Limb (tissue), 2 donors: ENCODE measurements around the gene TRAPPC3.
"Not testable (repeated sequence)": the region's sequence is repeated elsewhere in the genome, so short reads cannot be mapped to it uniquely, and the experiment has no call there.

Source experiments
- DNase-seq, 2 donors: peaks; one replicate each; pipeline ENCODE4 v3.0.0-alpha.2; 2016; ENCODE audit errors: extremely low spot score in 2 of 2

Gene TRAPPC3

DNA sequence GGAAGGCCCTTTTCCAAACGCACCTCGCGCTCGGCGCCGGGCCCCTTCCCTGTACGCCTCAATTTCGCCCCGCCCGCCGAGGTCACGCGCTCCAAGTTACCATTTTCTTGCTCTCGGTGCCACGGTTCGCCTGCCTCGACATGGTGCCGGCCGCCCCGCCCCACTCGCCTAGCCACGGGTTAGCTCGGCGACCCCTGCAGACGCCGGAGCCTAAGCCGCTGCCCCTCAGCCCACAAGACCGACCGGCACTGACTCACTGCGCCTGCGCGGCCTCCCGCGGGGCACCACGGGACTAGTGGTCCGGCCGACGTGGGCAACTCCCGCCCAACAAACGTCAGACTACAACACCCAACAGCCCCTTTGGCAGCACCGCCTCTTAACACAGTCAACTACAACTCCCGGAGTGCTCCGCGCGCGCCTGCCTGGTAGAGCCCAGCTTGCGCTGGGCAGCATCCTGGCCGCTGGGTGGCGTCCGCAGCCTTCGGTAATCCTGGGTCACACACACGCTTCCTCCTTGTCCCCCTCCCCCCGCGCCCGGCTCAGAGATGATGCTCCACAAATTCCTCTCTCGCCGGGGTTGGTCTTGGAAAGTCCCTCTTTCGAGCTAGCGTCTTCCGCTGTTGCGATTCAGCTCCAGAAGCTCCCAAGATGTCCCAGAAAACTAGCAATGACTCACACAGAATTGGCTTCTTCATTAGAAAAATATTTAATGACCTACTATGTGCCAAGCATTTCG lies at the start of gene TRAPPC3:
TSS of gene TRAPPC3 (minus strand) at position 250 of the 736 bp plus-strand sequence. CDS start at position 142, 108 bp downstream.
- peak; percentile 100 for DNase-seq

DNA sequence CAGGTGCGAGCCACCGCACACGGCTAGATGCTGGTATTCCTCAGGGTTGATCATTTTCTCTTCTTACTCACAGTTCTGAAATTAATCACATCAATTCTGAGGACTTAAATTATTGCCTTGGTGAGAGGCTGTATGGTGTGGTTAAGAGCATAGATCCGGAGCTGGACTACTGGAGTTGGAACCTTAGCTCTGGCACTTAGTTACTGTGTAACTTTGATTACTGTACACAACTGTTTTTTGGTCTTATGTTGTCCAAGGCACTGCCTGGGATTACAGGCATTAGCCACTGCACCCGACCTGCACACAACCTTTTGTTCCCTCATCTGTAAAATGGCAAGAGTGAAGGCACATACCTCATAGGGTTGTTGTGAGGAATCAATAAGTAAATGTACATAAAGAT lies 49.4 kb upstream of the TRAPPC3 start:
- no peak for DNase-seq

DNA sequence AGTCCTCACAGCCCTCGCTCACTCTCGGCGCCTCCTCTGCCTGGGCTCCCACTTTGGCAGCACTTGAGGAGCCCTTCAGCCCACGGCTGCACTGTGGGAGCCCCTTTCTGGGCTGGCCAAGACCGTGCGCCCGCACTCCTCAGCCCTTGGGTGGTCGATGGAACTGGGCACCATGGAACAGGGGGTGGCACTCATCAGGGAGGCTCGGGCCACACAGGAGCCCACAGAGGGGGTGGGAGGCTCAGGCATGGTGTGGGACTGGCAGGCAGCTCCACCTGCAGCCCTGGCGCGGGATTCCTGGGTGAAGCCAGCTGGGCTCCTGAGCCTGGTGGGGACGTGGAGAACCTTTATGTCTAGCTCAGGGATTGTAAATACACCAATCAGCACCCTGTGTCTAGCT lies 47.5 kb upstream of the TRAPPC3 start:
- DNase-seq, result not testable (repeated sequence)

DNA sequence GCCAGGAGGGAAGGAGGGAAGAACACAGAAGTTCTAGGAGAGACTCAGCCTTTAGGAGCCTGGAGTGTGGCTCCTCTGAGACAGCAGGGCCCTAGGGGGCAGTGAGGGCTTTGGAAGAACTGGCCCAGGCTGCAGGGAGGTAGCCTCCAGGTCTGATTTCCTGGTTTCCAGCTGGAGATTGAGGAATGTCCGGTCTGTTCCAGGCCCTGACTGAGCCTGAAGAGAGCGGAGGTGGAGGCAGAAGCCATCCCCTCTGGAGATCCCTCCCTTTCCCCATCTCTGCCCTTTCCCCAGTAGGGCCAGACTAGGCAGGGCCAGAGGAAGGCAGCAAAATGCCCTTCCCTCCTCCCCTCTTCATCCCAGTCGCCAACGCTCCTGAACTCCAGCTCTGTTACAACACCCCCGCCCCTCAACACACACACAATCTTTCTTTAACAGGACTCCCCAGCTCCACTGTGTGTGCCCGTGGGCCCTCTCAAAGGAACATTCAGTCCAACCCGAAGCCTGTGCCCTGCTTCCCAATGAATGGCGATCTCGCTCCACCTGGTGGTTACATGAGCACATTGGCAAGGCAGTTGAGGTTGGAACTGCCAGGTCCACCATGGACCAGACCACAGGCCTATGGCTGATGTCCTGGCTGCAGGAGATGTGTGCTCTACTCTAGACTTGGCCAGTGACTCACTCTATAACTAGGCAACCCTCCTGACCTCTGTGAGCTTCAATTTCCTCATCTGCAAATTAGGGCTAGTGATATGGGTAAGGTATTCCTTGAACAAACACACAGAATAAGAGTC lies 38.7 kb upstream of the TRAPPC3 start:
- DNase-seq, result peak; percentile 83 to 84

DNA sequence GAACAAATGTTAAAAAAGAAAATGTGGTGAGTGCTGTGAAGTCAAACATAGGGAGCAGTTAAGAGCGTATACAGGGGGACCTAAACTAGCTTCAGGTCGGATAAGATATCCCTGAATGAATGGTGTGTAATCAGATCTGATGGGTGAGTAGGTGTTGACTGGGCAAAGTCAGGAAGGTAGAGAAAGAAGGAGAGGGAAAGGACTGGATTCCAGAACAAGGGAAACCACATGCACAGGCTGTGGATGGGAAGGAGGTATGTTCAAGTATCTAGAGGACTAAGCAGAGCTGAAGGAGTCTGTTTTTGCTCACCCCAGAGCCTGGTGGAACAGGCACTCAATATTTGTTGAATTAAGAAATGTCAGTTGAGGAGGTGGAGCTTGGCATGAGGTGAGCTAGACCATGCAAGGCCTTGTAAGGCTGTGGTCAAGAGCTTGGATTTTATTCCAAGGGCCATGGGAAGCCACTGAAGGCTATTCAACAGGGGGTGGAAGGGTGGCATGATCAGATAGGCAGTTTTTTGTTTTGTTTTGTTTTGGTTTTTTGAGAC lies 34.1 kb upstream of the TRAPPC3 start:
- no peak for DNase-seq

DNA sequence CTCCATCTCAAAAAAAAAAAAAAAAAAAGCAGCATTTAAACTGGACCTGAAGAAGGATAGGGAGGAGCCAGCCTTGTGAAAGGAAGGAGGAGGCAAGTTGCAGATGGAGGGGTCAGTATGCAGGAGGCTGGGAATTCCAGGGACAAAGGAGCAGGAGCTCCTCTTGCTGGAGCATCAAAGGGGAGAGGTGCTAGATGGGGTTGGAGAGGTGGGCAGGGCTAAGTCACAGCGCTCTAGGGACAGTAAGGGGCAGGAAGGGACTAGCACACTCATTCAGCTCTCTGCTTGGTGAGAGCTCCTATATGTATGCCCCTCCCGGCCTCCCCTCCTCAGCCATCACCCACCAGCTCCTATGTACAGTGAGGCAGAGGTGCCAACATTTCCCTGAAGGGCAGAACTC lies 33.4 kb upstream of the TRAPPC3 start:
- no peak for DNase-seq

DNA sequence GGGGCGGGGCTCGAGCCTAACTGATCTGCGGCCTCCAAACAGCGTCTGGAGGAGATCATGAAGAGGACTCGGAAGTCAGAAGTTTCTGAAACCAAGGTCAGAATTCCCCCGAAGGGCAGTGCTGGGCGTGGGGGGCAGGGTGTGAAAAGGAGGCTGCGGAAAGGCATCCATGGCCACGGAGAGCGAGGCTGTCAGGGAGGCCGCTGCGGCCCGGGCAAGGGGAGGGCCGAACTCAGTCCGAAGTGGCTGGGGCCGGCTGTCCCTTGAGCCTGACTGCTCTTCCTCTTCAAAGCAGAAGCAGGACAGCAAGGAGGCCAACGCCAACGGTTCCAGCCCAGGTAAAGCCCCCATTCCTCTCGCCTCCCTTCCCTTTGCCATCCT lies 29.9 kb upstream of the TRAPPC3 start:
- DNase-seq, result no peak

DNA sequence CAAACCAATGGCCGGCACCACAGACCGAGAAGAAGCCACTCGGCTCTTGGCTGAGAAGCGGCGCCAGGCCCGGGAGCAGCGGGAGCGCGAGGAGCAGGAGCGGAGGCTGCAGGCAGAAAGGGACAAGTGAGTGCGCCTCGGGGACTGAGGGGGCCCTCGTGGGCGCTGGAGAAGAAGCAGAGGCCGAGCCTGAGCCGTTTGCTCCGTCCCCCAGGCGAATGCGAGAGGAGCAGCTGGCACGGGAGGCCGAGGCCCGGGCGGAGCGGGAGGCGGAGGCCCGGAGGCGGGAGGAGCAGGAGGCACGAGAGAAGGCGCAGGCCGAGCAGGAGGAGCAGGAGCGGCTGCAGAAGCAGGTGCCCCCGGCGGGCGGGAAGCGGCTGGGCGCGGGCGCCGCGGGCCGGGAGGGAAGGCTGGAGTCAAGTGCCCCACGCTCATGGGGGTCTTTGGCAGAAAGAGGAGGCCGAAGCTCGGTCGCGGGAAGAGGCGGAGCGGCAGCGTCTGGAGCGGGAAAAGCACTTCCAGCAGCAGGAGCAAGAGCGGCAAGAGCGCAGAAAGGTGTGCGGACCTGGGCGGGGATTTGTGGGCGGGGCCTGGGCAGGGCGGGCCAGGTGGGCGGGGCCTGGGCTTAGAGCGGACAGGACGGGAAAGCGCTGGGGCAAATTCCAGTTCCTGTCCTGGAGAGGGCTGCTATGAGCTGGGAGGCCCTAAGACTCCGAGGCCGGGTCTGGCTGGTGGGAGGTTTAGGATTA lies 29.4 kb upstream of the TRAPPC3 start:
- DNase-seq, result no peak

DNA sequence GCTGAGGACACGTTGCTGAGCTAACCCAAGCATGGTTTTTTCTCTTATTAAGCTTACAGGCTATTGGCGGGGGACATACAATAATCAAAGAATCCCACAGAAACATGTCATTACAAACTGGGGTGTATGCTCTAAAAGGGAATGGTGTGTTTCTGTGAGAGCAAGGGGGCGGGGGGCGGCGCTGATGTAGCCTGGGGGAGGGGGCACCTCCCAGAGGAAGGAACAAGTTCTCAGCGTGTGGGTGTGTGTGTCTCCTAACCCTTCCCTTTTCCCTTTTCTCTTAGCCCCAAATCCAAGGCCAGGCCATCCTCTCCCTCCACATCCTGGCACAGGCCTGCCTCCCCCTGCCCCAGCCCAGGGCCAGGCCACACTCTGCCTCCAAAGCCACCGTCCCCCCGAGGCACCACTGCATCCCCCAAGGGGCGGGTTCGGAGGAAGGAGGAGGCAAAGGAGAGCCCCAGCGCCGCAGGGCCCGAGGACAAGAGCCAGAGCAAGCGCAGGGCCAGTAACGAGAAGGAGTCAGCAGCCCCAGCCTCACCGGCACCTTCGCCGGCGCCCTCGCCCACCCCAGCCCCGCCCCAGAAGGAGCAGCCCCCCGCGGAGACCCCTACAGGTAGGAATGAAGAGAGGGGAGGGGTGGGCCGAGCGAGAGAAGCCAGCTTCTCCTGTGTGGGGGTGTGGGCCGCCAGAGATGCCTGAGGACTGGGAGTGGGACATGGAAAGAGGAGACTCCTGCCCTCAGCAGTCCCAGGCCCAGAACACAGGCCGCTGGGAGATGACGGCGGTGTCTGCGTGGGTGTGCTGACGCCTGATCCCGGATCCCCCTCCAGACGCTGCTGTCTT lies 28.5 kb upstream of the TRAPPC3 start:
- no peak for DNase-seq

DNA sequence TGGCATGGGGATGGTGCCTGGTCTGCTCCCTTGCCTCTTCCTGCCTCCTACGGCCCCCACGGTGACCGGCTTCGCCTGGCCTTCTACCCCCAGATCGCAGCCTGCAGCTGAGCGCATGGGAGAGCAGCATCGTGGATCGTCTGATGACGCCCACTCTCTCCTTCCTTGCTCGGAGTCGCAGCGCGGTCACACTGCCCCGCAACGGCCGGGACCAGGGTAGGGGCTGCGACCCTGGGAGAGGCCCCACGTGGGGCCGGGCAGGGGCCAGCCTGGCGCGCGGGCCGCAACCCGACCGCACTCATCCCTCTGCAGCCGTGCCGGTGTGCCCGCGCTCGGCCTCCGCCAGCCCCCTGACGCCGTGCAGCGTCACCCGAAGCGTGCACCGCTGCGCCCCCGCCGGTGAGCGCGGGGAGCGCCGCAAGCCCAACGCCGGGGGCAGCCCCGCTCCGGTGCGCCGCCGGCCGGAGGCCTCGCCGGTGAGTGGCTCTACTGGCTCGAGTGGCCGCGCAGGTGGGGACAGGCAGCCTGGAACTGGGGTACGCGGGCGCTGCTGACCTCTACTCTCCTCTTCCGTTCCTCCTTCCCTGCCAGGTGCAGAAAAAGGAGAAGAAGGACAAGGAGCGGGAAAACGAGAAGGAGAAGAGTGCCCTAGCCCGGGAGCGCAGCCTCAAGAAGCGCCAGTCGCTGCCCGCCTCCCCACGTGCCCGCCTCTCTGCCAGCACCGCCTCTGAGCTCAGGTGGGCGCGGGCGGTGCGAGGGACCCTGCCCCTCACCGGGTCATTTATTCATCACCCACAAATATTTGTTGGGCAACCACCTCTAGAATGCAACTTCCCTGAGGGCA lies 27.0 kb upstream of the TRAPPC3 start:
- DNase-seq, result no peak

DNA sequence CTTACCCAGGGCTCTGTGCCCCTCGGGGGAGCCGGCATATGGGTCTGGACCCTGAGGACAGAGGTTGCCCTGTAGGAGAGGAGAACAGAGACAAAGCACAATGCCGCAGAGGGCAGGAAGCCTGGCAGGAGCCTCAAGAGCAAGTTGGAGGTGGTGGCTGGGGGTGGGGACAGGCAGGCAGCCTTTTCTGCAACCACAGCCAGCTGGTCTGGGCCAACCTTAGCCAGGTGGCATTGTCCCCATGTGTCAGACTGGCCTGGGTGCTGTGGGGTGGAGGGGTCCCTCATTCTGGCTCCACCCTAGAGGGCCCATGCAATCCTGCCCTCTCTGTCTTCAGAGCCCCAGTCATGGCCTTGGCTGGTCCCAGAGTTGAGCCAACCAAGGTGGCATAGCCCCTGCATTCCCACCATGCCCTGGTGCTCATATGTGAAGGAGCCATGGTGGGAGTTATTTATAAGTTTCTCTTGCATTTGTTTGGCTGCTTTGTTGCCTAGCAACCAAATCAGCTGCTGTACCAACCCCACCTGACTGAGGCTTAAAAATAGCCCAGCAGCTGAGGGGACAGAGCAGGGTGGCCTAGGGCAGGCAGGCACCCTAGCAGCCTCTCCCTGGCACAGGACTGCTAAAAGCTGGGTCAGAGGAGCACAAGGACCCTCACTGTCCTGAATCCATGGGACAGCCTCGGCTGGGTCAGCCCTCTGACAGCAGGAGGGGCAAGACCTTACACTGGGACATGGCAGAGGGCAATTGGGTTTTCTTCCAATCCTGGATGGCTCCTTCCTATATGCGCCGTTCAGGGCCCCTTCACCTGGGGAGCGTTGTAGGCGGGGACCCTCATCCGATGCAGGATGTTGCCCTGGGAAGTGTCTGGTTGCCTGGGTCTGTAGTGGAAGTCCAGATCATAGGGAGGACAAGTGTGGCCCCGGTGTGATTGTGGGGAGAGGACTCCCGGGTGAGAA lies 26.1 kb upstream of the TRAPPC3 start:
- peak; percentile 51 to 68 for DNase-seq

DNA sequence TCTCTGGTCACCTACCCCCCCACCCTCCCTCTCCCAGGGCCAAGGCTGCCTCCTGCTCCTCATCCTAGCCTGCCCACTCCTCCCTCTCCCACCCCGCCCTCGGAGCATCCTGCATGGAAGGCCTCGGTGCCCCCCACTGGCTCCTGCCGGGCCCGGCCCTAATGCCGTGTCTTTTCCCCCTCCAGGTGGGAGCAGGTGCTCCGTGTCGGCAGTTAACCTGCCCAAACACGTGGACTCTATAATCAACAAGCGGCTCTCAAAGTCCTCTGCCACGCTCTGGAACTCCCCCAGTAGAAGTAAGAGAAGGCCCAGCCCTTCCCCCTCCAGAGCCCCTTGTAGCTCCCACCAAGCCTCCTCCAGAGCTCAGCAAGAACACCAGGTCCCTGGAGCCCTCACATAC lies 25.4 kb upstream of the TRAPPC3 start:
- DNase-seq, result no peak

DNA sequence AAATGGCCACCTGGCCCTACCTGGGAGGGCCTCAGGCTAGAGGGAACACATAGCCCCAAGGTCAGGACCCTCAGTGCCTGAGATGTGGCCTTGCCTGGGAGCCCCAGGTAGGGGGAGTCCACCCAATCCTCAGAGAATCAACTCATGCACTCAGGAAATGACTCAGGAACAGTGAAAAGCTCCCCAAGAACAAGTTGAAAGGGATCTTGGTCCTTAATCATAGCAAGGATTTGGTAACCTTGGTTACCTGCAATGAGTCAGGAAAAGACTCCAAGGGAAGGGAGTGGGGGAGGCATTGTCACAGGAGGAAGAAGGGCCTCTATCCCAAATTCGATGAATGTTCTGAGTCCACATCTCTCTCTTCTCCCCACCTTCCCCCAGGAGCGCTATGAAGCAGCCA lies 23.7 kb upstream of the TRAPPC3 start:
- DNase-seq, result no peak

DNA sequence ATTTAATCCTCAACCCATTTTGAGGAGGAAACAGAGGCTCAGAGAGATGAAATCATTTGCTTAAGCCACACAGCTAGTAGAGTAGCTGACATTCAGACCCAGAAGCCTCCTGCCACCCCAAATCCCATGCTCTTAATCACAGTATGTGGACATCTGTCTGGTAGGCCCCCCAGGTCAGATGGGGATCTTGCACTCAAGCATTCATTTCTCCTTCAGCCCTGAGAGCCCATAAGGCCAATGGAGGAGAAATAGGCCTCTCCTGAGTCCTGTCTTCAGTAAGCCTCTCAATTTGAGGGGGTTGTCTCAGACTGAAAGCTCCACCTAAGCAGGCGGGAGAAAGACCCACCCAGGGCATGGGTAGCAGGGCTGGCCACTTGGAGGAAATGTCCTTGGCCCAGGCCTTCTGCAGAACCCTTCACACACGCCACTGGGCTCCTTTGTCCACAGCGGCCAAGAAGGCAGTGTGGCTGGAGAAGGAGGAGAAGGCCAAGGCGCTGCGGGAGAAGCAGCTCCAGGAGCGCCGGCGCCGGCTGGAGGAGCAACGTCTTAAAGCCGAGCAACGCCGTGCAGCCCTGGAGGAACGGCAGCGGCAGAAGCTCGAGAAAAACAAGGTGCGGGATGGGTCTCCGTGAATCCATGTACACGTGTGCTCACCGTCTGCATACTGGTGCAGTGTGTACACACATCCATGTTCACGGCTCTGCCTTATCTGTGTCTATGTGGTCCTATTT lies 22.9 kb upstream of the TRAPPC3 start:
- no peak for DNase-seq

DNA sequence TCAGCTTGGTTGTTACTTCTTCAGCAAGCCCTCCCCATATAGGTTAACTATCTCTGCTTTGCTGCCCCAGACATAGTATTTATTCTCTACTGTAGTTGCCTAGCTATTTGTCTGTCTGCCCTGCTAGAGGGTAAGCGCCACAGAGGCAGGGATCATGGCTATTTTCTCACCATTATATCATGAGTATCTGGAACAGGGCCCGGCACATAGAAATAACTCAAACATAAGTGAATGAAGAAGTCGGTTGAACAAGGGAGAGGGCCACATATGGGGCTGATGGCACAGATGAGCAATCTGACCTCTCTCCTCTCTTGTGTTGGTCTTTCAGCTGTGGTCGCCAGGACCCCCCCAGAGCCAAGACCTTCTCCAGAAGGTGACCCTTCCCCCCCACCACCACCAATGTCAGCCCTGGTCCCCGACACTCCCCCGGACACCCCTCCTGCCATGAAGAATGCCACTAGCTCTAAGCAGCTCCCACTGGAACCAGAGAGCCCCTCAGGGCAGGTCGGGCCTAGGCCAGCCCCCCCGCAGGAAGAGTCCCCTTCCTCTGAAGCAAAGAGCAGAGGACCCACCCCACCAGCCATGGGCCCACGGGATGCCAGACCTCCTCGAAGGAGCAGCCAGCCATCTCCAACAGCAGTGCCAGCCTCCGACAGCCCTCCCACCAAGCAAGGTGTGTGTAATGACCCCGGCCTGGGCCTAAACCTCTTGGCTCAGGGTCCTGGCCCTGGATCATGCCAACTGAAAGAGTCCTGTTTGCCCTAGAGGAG lies 21.5 kb upstream of the TRAPPC3 start:
- DNase-seq, result no peak

DNA sequence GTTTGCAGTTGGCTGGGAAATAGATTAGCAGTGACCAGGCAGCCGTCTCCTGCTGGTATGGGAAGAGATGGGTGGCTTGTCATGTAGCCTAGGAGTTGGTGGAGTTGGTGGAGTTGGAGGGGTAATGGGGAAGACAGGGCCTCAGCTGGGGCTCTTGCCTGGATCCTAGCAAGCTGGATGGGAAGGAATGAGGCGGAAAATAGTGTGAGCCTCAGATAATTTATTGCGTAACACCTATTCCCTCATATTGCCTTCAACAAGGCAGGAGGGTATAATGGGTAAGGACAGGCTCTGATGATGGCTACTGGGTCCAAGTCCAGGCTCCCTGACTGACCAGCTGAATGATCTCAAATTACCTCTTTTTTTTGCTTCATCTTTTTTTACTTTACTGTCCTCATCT lies 19.2 kb upstream of the TRAPPC3 start:
- no peak for DNase-seq
